Testis (tissue), 3 donors: Measurements from ENCODE around the gene KYAT1. TPM values are rescaled to one million over a fixed set of nuclear protein-coding genes. Genes with fewer than 3 reads are reported as not detected.

Experiments
- DNase-seq: peaks from one replicate; pipeline ENCODE4 v3.0.0-alpha.2; 2019
- H3K27ac ChIP-seq, 2 donors: fragments of 200-600 bp; sonication (generic); one replicate each; pipeline ENCODE4 v1.5.1; 2019
- H3K27me3 ChIP-seq: fragments of 200-600 bp; sonication (generic); one replicate; pipeline ENCODE4 v1.5.1; 2019
- H3K36me3 ChIP-seq: fragments of 200-600 bp; sonication (generic); one replicate; pipeline ENCODE4 v1.5.1; 2017; ENCODE audit warnings: low read depth; ENCODE audit errors: missing control alignments
- H3K4me1 ChIP-seq: fragments of 200-600 bp; sonication (generic); one replicate; pipeline ENCODE4 v1.5.1; 2019
- H3K4me3 ChIP-seq, 2 donors: fragments of 200-600 bp; sonication (generic); one replicate each; pipeline ENCODE4 v1.5.1; 2017 to 2019
- H3K9me3 ChIP-seq: fragments of 200-600 bp; sonication (generic); one replicate; pipeline ENCODE4 v1.5.1; 2017
- CTCF ChIP-seq, 3 experiments: fragments of 450-650 bp in 2 of 3; fragments of 200-600 bp in 1 of 3; sonication (generic) in 1 of 3; IDR thresholded peaks; one replicate each; pipeline ENCODE4 v1.5.1; 2016 to 2019; ENCODE audit warnings: antibody characterized with exemption in 3 of 3, mild to moderate bottlenecking in 2 of 3, moderate library complexity in 1 of 3
- POLR2A ChIP-seq: fragments of 450-650 bp; IDR thresholded peaks from one replicate; pipeline ENCODE4 v1.6.1; 2017; ENCODE audit warnings: antibody characterized with exemption, mild to moderate bottlenecking, moderate library complexity
- WGBS, 2 donors: methylation state at CpG; one replicate each; pipeline ENCODE4 v1.1.5; 2018; 5-methylcytosine and 5-hydroxymethylcytosine counted together
- intact Hi-C: fragments of 100-400 bp; cut with DNase I; formaldehyde crosslinking; loops from one replicate; pipeline ENCODE4 v1.15.1; 2023; ENCODE audit warnings: low total_unique reads
- polyA plus RNA-seq: library from polyadenylated mRNA; stranded (reverse); fragments of 350-450 nt; fragmentation: Illumina TruSeq; extraction: RNeasy Lipid Tissue Mini Kit (QIAGEN cat#74804); gene quantifications from one replicate; pipeline ENCODE4 v1.2.3, GENCODE V29; 2014; ENCODE audit warnings: low read depth, low replicate concordance; ENCODE audit not compliant: insufficient read depth
- total RNA-seq, 2 donors: library from RNA; depleted of rRNA; stranded (reverse); fragments of >200 nt; gene quantifications; one replicate each; pipeline ENCODE4 v1.2.3, GENCODE V29; 2016

The KYAT1 gene
- total and polyA plus RNA-seq, 3 donors from 2014 or later, result 11.6 to 18.0 (median 14.0) TPM

GRCh38 chr9:128809831-128810230, 71.9 kb downstream of the KYAT1 start:
- Histone ChIP-seq H3K27ac (no peak overlapping the region), H3K4me3 (no peak overlapping the region), H3K9me3 (no peaks in the 10 kb centered on the region), H3K27me3 (no peaks in the 10 kb centered on the region), H3K36me3 (no peaks in the 10 kb centered on the region), H3K4me1 (no peaks in the 10 kb centered on the region)
- TF ChIP-seq POLR2A, result no peak
- no peak for TF ChIP-seq CTCF (IDR thresholded peaks at IDR 0.05)
- intact Hi-C loops, result no loop called here
- WGBS, 2 donors, result 44 to 60% methylated on average over 2 of the region's 2 CpGs
- no peak for DNase-seq

GRCh38 chr9:128809036-128809599, 72.6 kb downstream of the KYAT1 start:
- WGBS, 2 donors, result 95 to 97% methylated on average over 10 to 12 of the region's 12 CpGs
- intact Hi-C loops, result no loop called here
- Histone ChIP-seq H3K36me3 (no peaks in the 10 kb centered on the region), H3K4me3 (no peak overlapping the region), H3K27me3 (no peaks in the 10 kb centered on the region), H3K27ac (no peak overlapping the region), H3K4me1 (no peaks in the 10 kb centered on the region), H3K9me3 (no peaks in the 10 kb centered on the region)
- DNase-seq, result no peak
- TF ChIP-seq POLR2A (no peak), CTCF (IDR thresholded peaks at IDR 0.05) (no peak)

DNA sequence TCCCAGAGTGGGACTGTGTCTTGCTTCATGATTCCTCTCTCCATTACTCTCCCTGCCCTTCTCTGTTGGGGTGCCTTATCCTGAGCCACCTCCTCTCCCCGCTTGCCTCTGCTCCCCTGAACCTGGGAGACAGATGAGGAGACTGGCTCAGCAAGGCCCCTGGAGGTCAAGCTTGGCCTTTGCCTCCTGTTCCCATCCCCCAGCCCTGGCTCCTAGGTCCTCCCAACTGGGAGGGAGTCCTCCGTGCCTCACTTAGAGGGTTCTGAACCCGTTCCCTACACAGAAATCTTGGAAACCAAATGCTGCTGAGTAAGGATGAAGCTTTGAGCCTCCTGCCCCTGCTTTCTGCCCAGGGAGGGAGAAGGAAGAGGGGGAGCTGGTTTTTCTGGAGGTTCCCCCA, 73.2 kb downstream of the KYAT1 start:
- H3K4me3 ChIP-seq, result no peak overlapping the region
- H3K27me3 ChIP-seq, result no peaks in the 10 kb centered on the region
- no peaks in the 10 kb centered on the region for H3K4me1 ChIP-seq
- TF ChIP-seq POLR2A (no peak), CTCF (IDR thresholded peaks at IDR 0.05) (no peak)
- H3K27ac ChIP-seq, result no peak overlapping the region
- DNase-seq, result no peak
- WGBS, 2 donors, result 74 to 87% methylated on average over 3 of the region's 3 CpGs
- H3K36me3 ChIP-seq, result no peaks in the 10 kb centered on the region
- H3K9me3 ChIP-seq, result no peaks in the 10 kb centered on the region
- intact Hi-C loops, result no loop called here

DNA sequence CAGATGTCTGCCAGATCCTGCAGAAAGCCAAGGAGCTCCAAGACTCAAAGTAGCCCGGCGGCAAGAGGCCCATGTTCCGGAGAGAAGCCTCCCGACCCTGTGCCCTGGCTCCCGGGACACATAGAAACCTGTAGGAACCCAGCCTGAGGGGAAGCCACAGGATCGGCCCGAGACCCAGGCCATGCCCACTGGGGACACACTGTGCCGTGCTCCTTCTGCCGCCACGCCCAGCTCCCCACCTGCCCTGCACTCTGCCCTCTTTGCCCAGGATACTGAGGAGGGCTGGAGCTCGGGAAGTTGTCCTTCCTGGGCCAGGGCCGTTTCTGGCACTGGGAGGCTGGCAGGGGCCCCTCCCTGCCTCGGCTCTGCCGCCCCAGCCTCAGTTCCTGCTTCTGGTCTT, 73.9 kb downstream of the KYAT1 start:
- Histone ChIP-seq H3K27me3 (no peaks in the 10 kb centered on the region), H3K4me1 (no peaks in the 10 kb centered on the region), H3K36me3 (no peaks in the 10 kb centered on the region), H3K27ac (no peak overlapping the region), H3K9me3 (no peaks in the 10 kb centered on the region), H3K4me3 (no peak overlapping the region)
- intact Hi-C loops, result no loop called here
- no peak for TF ChIP-seq CTCF (IDR thresholded peaks at IDR 0.05)
- TF ChIP-seq POLR2A, result no peak
- WGBS, 2 donors, result 85% methylated on average over 14 of the region's 14 CpGs; no CpG with 5 or more reads in 1 of the 2 donors
- DNase-seq, result no peak

GRCh38 chr9:128805661-128806060, 76.1 kb downstream of the KYAT1 start:
- Histone ChIP-seq H3K36me3 (no peaks in the 10 kb centered on the region), H3K4me1 (no peaks in the 10 kb centered on the region), H3K27ac (no peak overlapping the region), H3K4me3 (no peak overlapping the region), H3K9me3 (no peaks in the 10 kb centered on the region), H3K27me3 (no peaks in the 10 kb centered on the region)
- intact Hi-C loops, result no loop called here
- no peak for DNase-seq
- TF ChIP-seq CTCF (IDR thresholded peaks at IDR 0.05), result no peak
- 89 to 94% methylated on average over 14 of the region's 14 CpGs for WGBS, 2 donors
